SKM-1 (cell line): ENCODE data around the gene DNMT3B.

Source experiments
- DNase-seq: peaks from one replicate; lab custom pipeline; 2025; ENCODE audit not compliant: unreplicated experiment; lab: John Stamatoyannopoulos, UW

DNMT3B gene

DNA sequence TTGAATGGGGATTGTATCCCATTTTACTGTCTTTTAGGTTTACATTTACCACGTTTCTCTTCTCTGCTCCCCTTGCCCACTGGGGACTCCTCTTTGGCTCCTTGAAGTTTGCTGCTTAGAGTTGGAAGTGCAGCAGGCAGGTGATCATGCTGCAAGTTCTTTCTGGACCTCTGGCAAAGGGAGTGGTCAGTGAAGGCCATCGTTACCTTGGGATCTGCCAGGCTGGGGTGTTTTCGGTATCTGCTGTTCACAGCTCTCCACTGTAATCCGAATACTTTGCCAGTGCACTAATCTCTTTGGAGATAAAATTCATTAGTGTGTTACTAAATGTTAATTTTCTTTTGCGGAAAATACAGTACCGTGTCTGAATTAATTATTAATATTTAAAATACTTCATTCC, 87.4 kb downstream of the DNMT3B start:
- DNase-seq, result no peak

DNA sequence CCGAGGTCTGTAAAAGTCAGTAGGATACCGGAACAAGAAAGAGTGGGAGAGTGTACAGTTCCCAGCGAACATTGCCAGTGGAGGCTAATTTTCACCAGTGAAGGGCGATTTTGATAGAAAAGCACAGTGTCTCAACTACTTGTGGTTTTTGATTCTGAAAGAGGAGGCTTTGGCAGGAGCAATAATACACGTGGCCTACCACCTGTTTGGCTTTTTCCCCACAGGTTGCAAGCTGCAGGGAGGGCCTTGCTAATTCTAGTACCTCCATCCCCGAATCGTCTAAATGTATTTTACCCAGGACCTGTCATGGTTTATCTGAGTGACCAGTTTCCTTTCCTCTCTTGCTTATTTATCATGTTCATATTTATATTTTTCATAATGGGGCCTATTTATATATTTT, 93.2 kb downstream of the DNMT3B start:
- DNase-seq, result no peak

DNA sequence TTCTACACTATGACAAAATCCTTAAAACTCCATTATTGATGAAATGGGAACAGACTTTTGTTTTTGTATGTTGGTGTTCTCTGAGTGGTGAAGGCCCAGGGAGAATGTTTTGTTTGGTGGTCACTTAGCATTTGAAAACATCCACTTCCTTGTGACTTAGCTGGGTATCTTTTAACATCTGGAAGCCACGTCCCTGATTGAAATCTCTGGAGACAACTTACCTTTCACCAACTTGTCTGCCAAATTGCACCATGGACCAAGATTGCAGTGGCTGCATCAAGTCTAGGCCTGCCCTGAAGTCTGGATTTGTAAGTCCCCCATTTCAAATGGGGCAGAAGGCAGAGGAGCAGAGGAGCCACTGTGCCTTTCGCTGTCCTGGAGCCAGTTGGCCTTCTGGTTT, 96.0 kb downstream of the DNMT3B start:
- no peak for DNase-seq
